Retinal pigment epithelial cell (primary cell): Measurements from ENCODE around the gene XKR7.

ENCODE experiments used
- DNase-seq: peaks from one replicate; pipeline ENCODE4 v3.0.0-alpha.2; 2010; ENCODE audit warnings: low read depth
- H3K4me3 ChIP-seq: 2 replicates; pipeline ENCODE4 v1.5.1; 2011; ENCODE audit warnings: mild to moderate bottlenecking, low read length, control low read depth, moderate library complexity
- TF ChIP-seq, protein P1 (sequence below): conservative IDR thresholded peaks from 2 replicates; pipeline ENCODE4 v1.5.1; 2011; ENCODE audit warnings: low read depth, low read length, control low read depth, inconsistent platforms

The XKR7 gene

DNA sequence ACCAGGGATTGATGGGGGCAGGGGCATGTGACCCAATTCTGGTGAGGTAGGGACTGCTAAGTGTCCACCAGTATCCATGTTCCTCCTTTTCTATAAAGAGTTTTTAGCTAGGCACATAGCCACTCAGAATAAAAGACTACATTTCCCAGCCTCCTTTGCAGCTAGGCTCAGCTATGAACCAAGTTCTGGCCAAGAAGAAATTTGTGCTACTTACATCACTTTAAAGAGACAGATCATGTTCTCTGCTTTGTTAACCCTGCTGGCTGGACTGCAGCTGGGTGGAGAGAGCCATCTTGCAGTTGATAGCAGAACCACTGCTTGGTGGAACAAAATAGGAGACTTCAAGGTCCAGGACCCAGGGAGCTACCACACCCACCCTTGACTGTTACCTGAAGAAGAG, 37.0 kb downstream of the XKR7 start:
- no peak for DNase-seq
- no peak overlapping the region for H3K4me3 ChIP-seq
- TF ChIP-seq, protein P1, sequence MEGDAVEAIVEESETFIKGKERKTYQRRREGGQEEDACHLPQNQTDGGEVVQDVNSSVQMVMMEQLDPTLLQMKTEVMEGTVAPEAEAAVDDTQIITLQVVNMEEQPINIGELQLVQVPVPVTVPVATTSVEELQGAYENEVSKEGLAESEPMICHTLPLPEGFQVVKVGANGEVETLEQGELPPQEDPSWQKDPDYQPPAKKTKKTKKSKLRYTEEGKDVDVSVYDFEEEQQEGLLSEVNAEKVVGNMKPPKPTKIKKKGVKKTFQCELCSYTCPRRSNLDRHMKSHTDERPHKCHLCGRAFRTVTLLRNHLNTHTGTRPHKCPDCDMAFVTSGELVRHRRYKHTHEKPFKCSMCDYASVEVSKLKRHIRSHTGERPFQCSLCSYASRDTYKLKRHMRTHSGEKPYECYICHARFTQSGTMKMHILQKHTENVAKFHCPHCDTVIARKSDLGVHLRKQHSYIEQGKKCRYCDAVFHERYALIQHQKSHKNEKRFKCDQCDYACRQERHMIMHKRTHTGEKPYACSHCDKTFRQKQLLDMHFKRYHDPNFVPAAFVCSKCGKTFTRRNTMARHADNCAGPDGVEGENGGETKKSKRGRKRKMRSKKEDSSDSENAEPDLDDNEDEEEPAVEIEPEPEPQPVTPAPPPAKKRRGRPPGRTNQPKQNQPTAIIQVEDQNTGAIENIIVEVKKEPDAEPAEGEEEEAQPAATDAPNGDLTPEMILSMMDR, result no peak

GRCh38 chr20:32006053-32006452, 38.1 kb downstream of the XKR7 start:
- H3K4me3 ChIP-seq, result no peak overlapping the region
- no peak for DNase-seq
- TF ChIP-seq, protein P1, result no peak

GRCh38 chr20:32006841-32007786, 39.2 kb downstream of the XKR7 start:
- TF ChIP-seq, protein P1, result no peak
- DNase-seq, result no peak
- H3K4me3 ChIP-seq, result no peak overlapping the region

DNA sequence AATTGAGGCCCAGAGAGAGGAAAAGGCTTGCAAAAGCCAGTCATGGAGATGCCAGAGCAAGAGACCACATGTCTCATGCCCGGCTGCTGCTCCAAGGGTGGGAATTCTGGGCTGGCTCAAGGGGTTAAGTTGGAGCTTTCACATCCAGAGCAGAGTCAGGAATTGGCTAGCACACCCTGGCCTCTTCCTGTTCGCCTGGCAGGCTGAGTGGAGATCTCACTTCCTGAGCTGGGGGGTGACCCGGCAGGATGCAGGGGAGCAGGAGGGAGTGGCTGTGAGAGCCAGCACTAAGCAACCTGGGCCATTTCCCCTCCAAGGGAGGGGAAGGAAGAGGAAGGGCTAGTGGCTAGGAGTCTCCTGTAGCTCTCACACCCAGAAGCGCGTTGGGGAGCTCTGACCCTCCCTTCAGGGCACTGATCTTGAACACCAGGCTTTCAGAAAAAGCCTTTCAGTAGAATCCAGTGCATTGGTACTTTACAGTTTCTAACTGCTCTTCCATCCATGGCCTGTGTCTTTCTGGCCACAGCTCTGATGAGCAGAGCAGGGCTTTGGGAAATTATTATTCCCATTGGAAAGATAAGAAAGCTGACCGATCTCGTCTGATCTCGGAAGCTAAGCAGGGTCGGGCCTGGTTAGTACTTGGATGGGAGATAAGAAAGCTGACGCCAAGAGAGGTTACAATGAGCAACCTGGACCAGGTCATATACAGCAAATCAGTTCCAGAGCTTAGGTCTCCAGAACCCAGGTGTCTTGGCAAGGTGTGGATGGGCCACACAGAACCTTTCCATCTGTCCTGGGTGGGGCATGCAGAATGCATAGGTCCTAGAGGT, 40.1 kb downstream of the XKR7 start:
- TF ChIP-seq, protein P1, result no peak
- no peak overlapping the region for H3K4me3 ChIP-seq
- DNase-seq, result no peak

DNA sequence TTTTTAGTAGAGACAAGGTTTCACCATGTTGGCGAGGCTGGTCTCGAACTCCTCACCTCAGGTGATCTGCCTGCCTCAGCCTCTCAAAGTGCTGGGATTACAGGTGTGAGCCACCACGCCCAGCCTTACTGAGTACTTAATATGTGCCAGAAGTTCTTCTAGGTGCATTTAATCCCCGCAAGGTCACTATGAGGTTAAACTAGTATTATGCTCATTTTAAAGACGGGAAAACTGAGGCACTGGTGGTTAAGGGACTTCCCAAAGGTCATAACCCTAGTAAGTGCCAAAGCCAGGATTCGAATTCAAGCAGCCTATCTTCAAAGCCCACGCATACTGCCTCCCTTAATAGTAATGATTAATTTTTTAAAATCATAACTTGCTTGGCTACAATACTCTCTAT, 41.6 kb downstream of the XKR7 start:
- DNase-seq, result no peak
- TF ChIP-seq, protein P1, result no peak
- H3K4me3 ChIP-seq, result no peak overlapping the region

DNA sequence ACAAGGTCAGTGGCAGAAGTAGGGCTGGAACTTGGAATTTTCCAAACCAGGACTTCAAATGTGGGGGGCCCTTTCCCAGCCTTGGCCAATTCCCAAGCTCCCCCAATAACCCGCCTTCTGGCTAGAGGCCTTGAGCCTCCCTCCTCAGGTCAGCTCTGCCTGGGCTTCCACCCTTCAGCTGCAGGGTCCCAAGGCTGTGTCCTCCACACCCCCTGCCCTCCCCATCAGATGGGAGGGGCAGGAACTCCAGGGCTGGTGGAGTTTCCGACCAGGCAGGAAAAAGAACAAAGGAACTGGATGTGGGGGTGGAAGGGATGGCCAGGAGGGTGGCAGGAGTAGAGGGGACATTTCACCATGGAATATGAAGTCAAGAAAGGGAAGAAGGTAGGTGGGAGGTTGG, 42.1 kb downstream of the XKR7 start, which contains the start of gene CCM2L:
Gene CCM2L (plus strand): TSS at position 338 of the 400 bp plus-strand sequence. CDS start 17 bp downstream, at position 355.
- no peak for DNase-seq
- no peak within 1 kb of the TSS for H3K4me3 ChIP-seq
- TF ChIP-seq, protein P1, result no peak
